ENCODE results near the gene UNC13A.

GRCh38 chr19:17614476-17614875, 73.7 kb downstream of the UNC13A start:
- TF ChIP-seq, protein P1, sequence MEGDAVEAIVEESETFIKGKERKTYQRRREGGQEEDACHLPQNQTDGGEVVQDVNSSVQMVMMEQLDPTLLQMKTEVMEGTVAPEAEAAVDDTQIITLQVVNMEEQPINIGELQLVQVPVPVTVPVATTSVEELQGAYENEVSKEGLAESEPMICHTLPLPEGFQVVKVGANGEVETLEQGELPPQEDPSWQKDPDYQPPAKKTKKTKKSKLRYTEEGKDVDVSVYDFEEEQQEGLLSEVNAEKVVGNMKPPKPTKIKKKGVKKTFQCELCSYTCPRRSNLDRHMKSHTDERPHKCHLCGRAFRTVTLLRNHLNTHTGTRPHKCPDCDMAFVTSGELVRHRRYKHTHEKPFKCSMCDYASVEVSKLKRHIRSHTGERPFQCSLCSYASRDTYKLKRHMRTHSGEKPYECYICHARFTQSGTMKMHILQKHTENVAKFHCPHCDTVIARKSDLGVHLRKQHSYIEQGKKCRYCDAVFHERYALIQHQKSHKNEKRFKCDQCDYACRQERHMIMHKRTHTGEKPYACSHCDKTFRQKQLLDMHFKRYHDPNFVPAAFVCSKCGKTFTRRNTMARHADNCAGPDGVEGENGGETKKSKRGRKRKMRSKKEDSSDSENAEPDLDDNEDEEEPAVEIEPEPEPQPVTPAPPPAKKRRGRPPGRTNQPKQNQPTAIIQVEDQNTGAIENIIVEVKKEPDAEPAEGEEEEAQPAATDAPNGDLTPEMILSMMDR (IDR thresholded peaks at IDR 0.05; ENCODE audit: low read depth, low read length): no peak
- TF ChIP-seq MAX (IDR thresholded peaks at IDR 0.05; ENCODE audit: low read depth, low read length): no peak

Measured in NB4 (cell line).